Muscle of leg (tissue), 11 donors: ENCODE results near the gene CFAP54. TPM values are rescaled to one million over a fixed set of nuclear protein-coding genes. Genes with fewer than 3 reads are reported as not detected.

ENCODE experiments used
- DNase-seq: peaks from one replicate; pipeline ENCODE4 v3.0.0; 2013
- H3K27ac ChIP-seq: one replicate; pipeline ENCODE4 v1.5.1; 2013; ENCODE audit warnings: mild to moderate bottlenecking, low read length, control low read depth
- H3K27me3 ChIP-seq: one replicate; pipeline ENCODE4 v1.6.1; 2013; ENCODE audit warnings: low read length; ENCODE audit not compliant: control insufficient read depth, insufficient read depth
- H3K36me3 ChIP-seq: one replicate; pipeline ENCODE4 v1.6.1; 2013; ENCODE audit warnings: low read length; ENCODE audit not compliant: control insufficient read depth, insufficient read depth
- H3K4me1 ChIP-seq: one replicate; pipeline ENCODE4 v1.6.1; 2013; ENCODE audit warnings: low read length; ENCODE audit not compliant: control insufficient read depth, insufficient read depth
- H3K4me3 ChIP-seq: one replicate; pipeline ENCODE4 v1.5.1; 2013; ENCODE audit warnings: low read length, control low read depth
- H3K9me3 ChIP-seq: replicated peaks from 2 replicates; pipeline ENCODE4 v1.6.1; 2013; ENCODE audit warnings: low read depth, low read length; ENCODE audit not compliant: control insufficient read depth
- WGBS: methylation state at CpG from one replicate; pipeline ENCODE4 v1.1.5; 2013; ENCODE audit warnings: missing lambda C conversion rate; ENCODE audit not compliant: insufficient coverage; 5-methylcytosine and 5-hydroxymethylcytosine counted together
- polyA plus RNA-seq, 8 donors: library from polyadenylated mRNA; unstranded; fragments of 120-200 nt; gene quantifications; one replicate each; pipeline versions ENCODE4 v1.2.1 to v1.2.3, GENCODE V29; 2013; ENCODE audit warnings: inconsistent platforms in 1 of 8, low replicate concordance in 1 of 8; ENCODE audit not compliant: insufficient read length in 8 of 8, insufficient read depth in 1 of 8
- total RNA-seq: library from RNA; stranded (reverse); fragments of 120-200 nt; gene quantifications from one replicate; pipeline ENCODE4 v1.2.4, GENCODE V29; 2013

Gene CFAP54
- total and polyA plus RNA-seq, 9 donors: 0.15 to 0.71 (median 0.35) TPM

- H3K4me3 ChIP-seq: no peak overlapping the region
- DNase-seq: no peak
- no peaks in the 10 kb centered on the region for H3K36me3 ChIP-seq
- H3K9me3 ChIP-seq: no peaks in the 10 kb centered on the region
- WGBS: 70% methylated on average over 1 of the region's 2 CpGs
- H3K27me3 ChIP-seq: no peaks in the 10 kb centered on the region
- H3K27ac ChIP-seq: no peak overlapping the region
- H3K4me1 ChIP-seq: no peaks in the 10 kb centered on the region
Observed at GRCh38 chr12:96605684-96606083, 116.3 kb downstream of the CFAP54 start.

GRCh38 chr12:96606134-96606533, 116.8 kb downstream of the CFAP54 start:
- 69% methylated on average over 1 of the region's 3 CpGs for WGBS
- Histone ChIP-seq H3K4me1 (no peaks in the 10 kb centered on the region), H3K4me3 (no peak overlapping the region), H3K36me3 (no peaks in the 10 kb centered on the region), H3K9me3 (no peaks in the 10 kb centered on the region), H3K27ac (no peak overlapping the region), H3K27me3 (no peaks in the 10 kb centered on the region)
- no peak for DNase-seq

GRCh38 chr12:96606644-96607043, 117.3 kb downstream of the CFAP54 start:
- Histone ChIP-seq H3K27ac (no peak overlapping the region), H3K9me3 (no peaks in the 10 kb centered on the region), H3K27me3 (no peaks in the 10 kb centered on the region), H3K4me1 (no peaks in the 10 kb centered on the region), H3K36me3 (no peaks in the 10 kb centered on the region), H3K4me3 (no peak overlapping the region)
- no peak for DNase-seq
- 58% methylated on average over 3 of the region's 4 CpGs for WGBS

GRCh38 chr12:96617178-96617577, 127.8 kb downstream of the CFAP54 start:
- no peak for DNase-seq
- no peaks in the 10 kb centered on the region for H3K4me1 ChIP-seq
- H3K4me3 ChIP-seq: no peak overlapping the region
- no peak overlapping the region for H3K27ac ChIP-seq
- no peaks in the 10 kb centered on the region for H3K27me3 ChIP-seq
- no peaks in the 10 kb centered on the region for H3K36me3 ChIP-seq
- 89% methylated on average over 2 of the region's 2 CpGs for WGBS
- H3K9me3 ChIP-seq: no peaks in the 10 kb centered on the region

- Histone ChIP-seq H3K4me3 (no peak overlapping the region), H3K9me3 (no peaks in the 10 kb centered on the region), H3K27ac (no peak overlapping the region), H3K36me3 (no peaks in the 10 kb centered on the region), H3K27me3 (no peaks in the 10 kb centered on the region), H3K4me1 (no peaks in the 10 kb centered on the region)
- DNase-seq: no peak
Observed at GRCh38 chr12:96623155-96623554, 133.8 kb downstream of the CFAP54 start.

GRCh38 chr12:96623656-96624217, 134.4 kb downstream of the CFAP54 start:
- H3K9me3 ChIP-seq: no peaks in the 10 kb centered on the region
- no CpG with 5 or more reads among the region's 4 CpGs for WGBS

GRCh38 chr12:96635844-96636243, 146.5 kb downstream of the CFAP54 start:
- no peak for DNase-seq
- no peak overlapping the region for H3K4me3 ChIP-seq
- H3K9me3 ChIP-seq: no peaks in the 10 kb centered on the region
- H3K36me3 ChIP-seq: no peaks in the 10 kb centered on the region
- H3K4me1 ChIP-seq: no peaks in the 10 kb centered on the region
- no peak overlapping the region for H3K27ac ChIP-seq
- WGBS: 20% methylated on average over 1 of the region's 3 CpGs
- no peaks in the 10 kb centered on the region for H3K27me3 ChIP-seq

More at GRCh38 chr12:96623656-96624217, 134.4 kb downstream of the CFAP54 start:
- DNase-seq: no peak
- H3K27me3 ChIP-seq: no peaks in the 10 kb centered on the region
- H3K27ac ChIP-seq: no peak overlapping the region
- H3K36me3 ChIP-seq: no peaks in the 10 kb centered on the region
- H3K4me3 ChIP-seq: no peak overlapping the region
- no peaks in the 10 kb centered on the region for H3K4me1 ChIP-seq

- H3K4me1 ChIP-seq: no peaks in the 10 kb centered on the region
- WGBS: 80% methylated on average over 1 of the region's 5 CpGs
- H3K27ac ChIP-seq: no peak overlapping the region
- no peaks in the 10 kb centered on the region for H3K9me3 ChIP-seq
- DNase-seq: no peak
- no peak overlapping the region for H3K4me3 ChIP-seq
- no peaks in the 10 kb centered on the region for H3K36me3 ChIP-seq
- no peaks in the 10 kb centered on the region for H3K27me3 ChIP-seq
Observed at GRCh38 chr12:96636895-96637294, 147.5 kb downstream of the CFAP54 start.

- no peak for DNase-seq
- Histone ChIP-seq H3K36me3 (no peaks in the 10 kb centered on the region), H3K27ac (no peak overlapping the region), H3K4me3 (no peak overlapping the region), H3K4me1 (no peaks in the 10 kb centered on the region), H3K9me3 (no peaks in the 10 kb centered on the region), H3K27me3 (no peaks in the 10 kb centered on the region)
- no CpG with 5 or more reads among the region's 1 CpG for WGBS
Observed at GRCh38 chr12:96648923-96649322, 159.5 kb downstream of the CFAP54 start.

- H3K36me3 ChIP-seq: no peaks in the 10 kb centered on the region
- H3K4me3 ChIP-seq: no peak overlapping the region
- H3K9me3 ChIP-seq: no peaks in the 10 kb centered on the region
- H3K27me3 ChIP-seq: no peaks in the 10 kb centered on the region
- no CpG with 5 or more reads among the region's 2 CpGs for WGBS
- DNase-seq: no peak
- H3K27ac ChIP-seq: no peak overlapping the region
- H3K4me1 ChIP-seq: no peaks in the 10 kb centered on the region
Observed at GRCh38 chr12:96652870-96653269, 163.5 kb downstream of the CFAP54 start.

GRCh38 chr12:96658075-96658474, 168.7 kb downstream of the CFAP54 start:
- Histone ChIP-seq H3K9me3 (no peaks in the 10 kb centered on the region), H3K36me3 (no peaks in the 10 kb centered on the region), H3K4me1 (no peaks in the 10 kb centered on the region), H3K27ac (no peak overlapping the region), H3K27me3 (no peaks in the 10 kb centered on the region), H3K4me3 (no peak overlapping the region)
- WGBS: no CpG with 5 or more reads among the region's 1 CpG
- no peak for DNase-seq
